Ovary (tissue), 9 donors: ENCODE data around the gene BRSK2. TPM values are rescaled to one million over a fixed set of nuclear protein-coding genes. Genes with fewer than 3 reads are reported as not detected.
"Not testable (repeated sequence)": the region's sequence is repeated elsewhere in the genome, so short reads cannot be mapped to it uniquely, and the experiment has no call there.

Source experiments
- DNase-seq, 5 donors: peaks; one replicate each; pipeline ENCODE4 v3.0.0-alpha.2; 2019 to 2020
- H3K27ac ChIP-seq, 2 donors: fragments of 200-600 bp; one replicate each; pipeline versions ENCODE4 v1.5.1 to v1.8.0; 2019 to 2022
- H3K27me3 ChIP-seq: fragments of 200-600 bp; one replicate; pipeline ENCODE4 v1.8.0; 2022
- H3K36me3 ChIP-seq: fragments of 200-600 bp; sonication (generic); one replicate; pipeline ENCODE4 v1.5.1; 2019
- H3K4me1 ChIP-seq: one replicate; pipeline ENCODE4 v1.8.1; 2013; ENCODE audit warnings: mild to moderate bottlenecking, moderate library complexity; ENCODE audit not compliant: insufficient read depth
- H3K4me3 ChIP-seq: fragments of 200-600 bp; sonication (generic); one replicate; pipeline ENCODE4 v1.5.1; 2017
- H3K9me3 ChIP-seq, 2 donors: fragments of 200-600 bp in 1 of 2; sonication (generic) in 1 of 2; one replicate each; pipeline versions ENCODE4 v1.5.1 to v1.8.1; 2013 to 2019; ENCODE audit warnings: mild to moderate bottlenecking in 1 of 2, moderate library complexity in 1 of 2
- CTCF ChIP-seq, 3 donors: fragments of 450-650 bp in 2 of 3; fragments of 200-600 bp in 1 of 3; IDR thresholded peaks; one replicate each; pipeline versions ENCODE4 v1.5.1 to v1.8.0; 2016 to 2022; ENCODE audit warnings: antibody characterized with exemption in 3 of 3, mild to moderate bottlenecking in 1 of 3
- EP300 ChIP-seq: sonication (generic); formaldehyde crosslinking; IDR thresholded peaks from one replicate; pipeline ENCODE4 v1.6.1; 2017; ENCODE audit warnings: antibody characterized with exemption
- POLR2A ChIP-seq: fragments of 450-650 bp; IDR thresholded peaks from one replicate; pipeline ENCODE4 v1.6.1; 2017; ENCODE audit warnings: antibody characterized with exemption, mild to moderate bottlenecking, moderate library complexity
- WGBS, 3 donors: extraction: QIAGEN DNeasy Blood & Tissue Kit in 1 of 3; methylation state at CpG; one replicate each; pipeline versions ENCODE4 v1.1.5 to v1.1.7; 2013 to 2017; 5-methylcytosine and 5-hydroxymethylcytosine counted together
- intact Hi-C, 4 donors: fragments of 100-400 bp; cut with DNase I; formaldehyde crosslinking; loops; one replicate each; pipeline versions ENCODE4 v1.11.0 to v1.15.1; 2022 to 2023
- polyA plus RNA-seq, 2 donors: library from polyadenylated mRNA; stranded (reverse); fragments of 200-250 nt in 1 of 2; fragments of 350-450 nt in 1 of 2; fragmentation: Illumina TruSeq in 1 of 2; extraction: RNeasy Lipid Tissue Mini Kit (QIAGEN cat#74804) in 1 of 2; gene quantifications; one replicate each; pipeline ENCODE4 v1.2.3, GENCODE V29; 2013 to 2014
- total RNA-seq, 7 donors: library from RNA; depleted of rRNA in 2 of 7; stranded (reverse); fragments of >200 nt in 2 of 7; fragmentation: NEBNext Ultra II Directional in 3 of 7; extraction: Animal tissue kit (Norgen Biotek cat#: 25700) in 3 of 7; gene quantifications; one replicate each; pipeline versions ENCODE4 v1.1.0 to v1.2.4, GENCODE V29; 2016 to 2023
- donor health status: DM: no; HTN: no; CAD: no; lungs with moderate emphysema.
- donor health status: DM: no; HTN: no; CAD: no.
- donor health status: Bipolar disorder and iron deficiency.
- donor health status: DM: yes; HTN: yes; CAD: no.
- donor health status: DM: no; HTN: no; CAD: no.
- donor health status: DM: yes; HTN: yes; CAD: no.

Gene BRSK2
- total and polyA plus RNA-seq, 9 donors = 0.22 to 1.5 (median 0.52) TPM

DNA sequence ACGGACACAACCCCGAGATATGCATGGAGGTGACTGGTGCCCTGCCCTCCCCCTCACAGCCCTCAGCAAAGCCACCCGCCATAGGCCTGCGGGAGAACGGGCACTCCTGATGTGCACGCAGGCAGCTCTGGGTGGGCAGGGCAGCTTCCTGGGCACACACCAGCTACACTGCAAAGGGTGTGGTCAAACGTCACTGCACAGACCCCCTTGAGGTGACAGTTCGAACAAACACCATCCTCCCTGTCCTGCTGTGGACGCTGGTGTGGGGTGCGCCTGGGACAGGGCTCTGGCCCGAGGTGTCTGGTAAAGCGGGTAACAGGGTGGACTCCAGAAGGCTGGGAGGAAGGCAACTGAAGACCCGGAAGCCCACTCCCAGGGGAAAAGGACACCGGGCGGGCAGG, 118.8 kb downstream of the BRSK2 start:
- Histone ChIP-seq H3K4me3 (no peak overlapping the region), H3K4me1 (peaks cover 27% of the 10 kb centered on the region), H3K27me3 (no peaks in the 10 kb centered on the region), H3K9me3 (no peaks in the 10 kb centered on the region), H3K27ac (no peak overlapping the region), H3K36me3 (no peaks in the 10 kb centered on the region)
- TF ChIP-seq EP300 (no peak), CTCF (IDR thresholded peaks at IDR 0.05) (no peak), POLR2A (no peak)
- WGBS, 3 donors = 63 to 79% (median 76%) methylated on average over 15 of the region's 15 CpGs
- intact Hi-C loops = no loop called here
- peak in 1 of 5 donors; percentile 22 for DNase-seq

GRCh38 chr11:1508986-1509385, 119.3 kb downstream of the BRSK2 start:
- intact Hi-C loops = no loop called here
- no peak for DNase-seq
- no peak for TF ChIP-seq CTCF (IDR thresholded peaks at IDR 0.05)
- TF ChIP-seq POLR2A = no peak
- no peak for TF ChIP-seq EP300
- WGBS, 3 donors = 79 to 85% (median 84%) methylated on average over 10 of the region's 10 CpGs
- peaks cover 24% of the 10 kb centered on the region for H3K4me1 ChIP-seq
- no peaks in the 10 kb centered on the region for H3K27me3 ChIP-seq
- H3K27ac ChIP-seq = no peak overlapping the region
- H3K36me3 ChIP-seq = no peaks in the 10 kb centered on the region
- no peak overlapping the region for H3K4me3 ChIP-seq
- no peaks in the 10 kb centered on the region for H3K9me3 ChIP-seq

DNA sequence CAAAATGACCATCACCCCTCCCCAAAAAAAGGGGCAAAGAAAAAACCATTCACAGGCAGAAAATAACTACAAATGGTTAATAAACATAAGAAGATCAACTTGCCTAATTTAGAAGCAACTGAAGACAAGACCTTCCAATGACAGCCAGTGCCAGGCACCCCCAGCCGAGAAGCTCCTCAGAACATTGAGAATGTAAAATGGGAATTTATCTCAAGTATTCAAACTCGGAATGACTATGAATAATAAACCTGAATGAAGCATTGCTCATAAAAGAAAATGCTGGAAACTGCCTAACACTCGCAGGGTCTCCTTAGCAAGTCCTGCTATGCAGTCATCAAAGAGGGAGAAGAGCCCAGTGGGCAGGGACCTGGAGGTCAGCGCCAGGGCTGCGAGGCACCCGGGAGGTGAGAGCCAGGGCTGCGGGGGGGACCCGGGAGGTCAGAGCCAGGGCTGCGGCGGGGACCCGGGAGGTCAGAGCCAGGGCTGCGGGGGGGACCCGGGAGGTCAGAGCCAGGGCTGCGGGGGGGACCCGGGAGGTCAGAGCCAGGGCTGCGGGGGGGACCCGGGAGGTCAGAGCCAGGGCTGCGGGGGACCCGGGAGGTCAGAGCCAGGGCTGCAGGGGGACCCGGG, 120.0 kb downstream of the BRSK2 start:
- intact Hi-C loops = loop anchor here in 1 of 4 donors (10.0 kb wide), 1 partner anchor 205 kb away; the partner anchor contains the start of gene TOLLIP
- no peaks in the 10 kb centered on the region for H3K27me3 ChIP-seq
- peaks cover 22% of the 10 kb centered on the region for H3K4me1 ChIP-seq
- no peaks in the 10 kb centered on the region for H3K36me3 ChIP-seq
- no peak for TF ChIP-seq CTCF (IDR thresholded peaks at IDR 0.05)
- TF ChIP-seq POLR2A = no peak
- no peak for TF ChIP-seq EP300
- H3K9me3 ChIP-seq = no peaks in the 10 kb centered on the region
- H3K4me3 ChIP-seq = no peak overlapping the region
- WGBS, 3 donors = 43 to 75% (median 62%) methylated on average over 4 to 20 of the region's 20 CpGs
- no peak for DNase-seq
- no peak overlapping the region for H3K27ac ChIP-seq

GRCh38 chr11:1510351-1510750, 120.6 kb downstream of the BRSK2 start:
- not testable (repeated sequence) for H3K36me3 ChIP-seq, H3K9me3 ChIP-seq, H3K4me3 ChIP-seq, DNase-seq, H3K27me3 ChIP-seq, H3K27ac ChIP-seq
- H3K4me1 ChIP-seq = peaks cover 25% of the 10 kb centered on the region
- 75 to 86% (median 78%) methylated on average over 12 to 14 of the region's 18 CpGs for WGBS, 3 donors
- intact Hi-C loops = loop anchor here in 1 of 4 donors (10.0 kb wide), 1 partner anchor 206 kb away; the partner anchor contains the start of gene TOLLIP

DNA sequence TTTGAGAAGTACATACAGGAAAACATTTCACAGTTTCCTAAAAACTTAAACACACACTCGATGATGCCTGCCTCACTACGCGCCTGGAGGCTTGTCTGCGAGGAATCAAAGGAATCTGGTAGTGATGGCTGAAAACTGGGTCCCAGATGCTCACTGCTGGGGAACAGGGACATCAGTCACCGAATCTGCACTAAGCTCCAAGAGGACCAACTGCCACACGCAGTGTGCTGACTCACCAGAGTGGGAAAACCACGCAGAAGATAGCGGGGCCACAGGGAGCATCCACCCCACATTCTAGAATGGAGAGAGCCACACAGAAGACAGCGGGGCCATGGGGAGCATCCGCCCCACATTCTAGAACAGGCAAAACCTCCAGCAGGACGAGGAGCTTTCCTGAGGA, 121.2 kb downstream of the BRSK2 start:
- peaks cover 29% of the 10 kb centered on the region for H3K4me1 ChIP-seq
- intact Hi-C loops = loop anchor here in 1 of 4 donors (10.0 kb wide), 1 partner anchor 206 kb away; the partner anchor contains the start of gene TOLLIP
- H3K27ac ChIP-seq = no peak overlapping the region
- H3K36me3 ChIP-seq = no peaks in the 10 kb centered on the region
- no peaks in the 10 kb centered on the region for H3K9me3 ChIP-seq
- TF ChIP-seq CTCF (IDR thresholded peaks at IDR 0.05) = no peak
- 64 to 86% (median 78%) methylated on average over 11 of the region's 11 CpGs for WGBS, 3 donors
- no peak overlapping the region for H3K4me3 ChIP-seq
- DNase-seq = no peak
- no peaks in the 10 kb centered on the region for H3K27me3 ChIP-seq
